COLO829 (cell line): ENCODE data around the gene DIP2C.
A peak's percentile ranks its signal among the peaks of the same experiment; 100 is the strongest.
"Not testable (repeated sequence)": the region's sequence is repeated elsewhere in the genome, so short reads cannot be mapped to it uniquely, and the experiment has no call there.

Experiments
- DNase-seq: peaks from one replicate; pipeline ENCODE4 v3.0.0; 2012; ENCODE audit warnings: low spot score

Gene DIP2C

DNA sequence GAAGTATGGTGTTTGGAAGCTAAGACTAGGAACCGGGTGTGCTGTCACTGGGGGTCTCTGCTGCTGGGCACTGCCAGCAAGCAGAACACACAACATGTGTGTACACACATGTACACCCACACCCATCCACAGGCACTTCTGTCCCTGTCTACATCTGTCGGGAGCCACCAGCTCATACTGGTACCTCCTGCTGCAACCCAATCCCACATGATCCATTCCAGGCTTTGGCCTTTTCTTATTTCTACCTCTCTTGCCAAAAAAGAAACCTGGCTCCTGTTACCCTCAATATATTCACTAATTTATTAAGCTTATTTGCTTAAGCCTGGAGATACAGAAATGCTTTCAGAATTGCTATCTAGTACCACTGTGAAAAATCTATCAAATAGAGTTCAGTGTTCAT is 246.0 kb downstream of the DIP2C start:
- DNase-seq: no peak

DNA sequence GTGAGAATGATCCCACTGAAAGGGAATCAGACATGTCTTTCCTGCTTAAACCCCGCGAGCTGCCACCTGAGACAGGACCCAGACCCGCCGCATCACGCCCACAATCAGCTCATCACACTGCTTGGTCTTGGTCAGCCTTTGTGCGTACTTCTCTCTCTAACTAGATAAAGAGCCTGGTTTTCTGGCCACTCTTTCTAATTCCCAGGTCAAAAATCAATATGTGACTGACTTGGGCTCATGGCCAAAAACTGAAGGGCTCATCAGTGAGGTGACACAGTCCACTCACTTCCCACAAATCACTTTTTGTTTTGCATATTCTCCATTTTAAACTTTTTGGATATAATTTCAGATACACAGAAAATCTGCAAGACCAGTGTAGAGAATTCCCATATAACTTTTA is 247.3 kb downstream of the DIP2C start:
- DNase-seq: no peak

DNA sequence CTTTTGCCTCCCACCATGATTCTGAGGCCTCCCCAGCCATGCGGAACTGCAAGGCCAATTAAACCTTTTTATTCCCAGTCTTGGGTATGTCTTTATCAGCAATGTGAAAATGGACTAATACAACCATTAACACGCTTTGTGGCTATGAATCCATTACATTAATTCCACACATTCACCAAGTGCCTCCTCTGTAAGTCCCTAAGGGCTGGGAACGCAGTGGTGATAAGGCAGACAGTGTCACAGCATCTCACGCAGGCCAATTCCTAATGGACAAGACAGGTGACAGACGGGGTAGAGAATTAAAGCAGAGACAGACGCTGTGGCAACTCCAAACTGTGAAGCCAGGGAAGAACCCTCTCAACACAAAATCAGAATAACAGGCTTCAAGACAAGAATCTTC is 247.8 kb downstream of the DIP2C start:
- DNase-seq: no peak

DNA sequence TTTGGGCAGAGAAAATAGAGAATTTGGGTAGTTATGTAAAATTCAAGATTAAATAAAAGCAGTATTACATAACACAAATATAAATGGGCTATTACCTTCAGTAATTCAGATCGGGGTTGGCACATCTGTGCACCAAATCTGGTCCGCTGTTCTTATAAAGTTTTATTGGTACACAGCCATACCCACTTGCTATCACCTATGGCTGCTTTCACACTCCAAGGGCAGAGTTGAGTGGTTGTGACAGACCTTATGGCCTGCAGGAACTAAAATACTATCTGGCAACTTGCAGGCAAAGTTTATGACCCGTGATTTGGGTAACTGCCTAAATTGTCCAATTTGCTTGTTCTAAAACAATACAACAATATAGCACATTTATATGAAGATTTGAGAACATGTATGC is 249.3 kb downstream of the DIP2C start:
- DNase-seq: no peak

GRCh38 chr10:437698-438490 is 251.6 kb downstream of the DIP2C start:
- DNase-seq: peak; percentile 14

DNA sequence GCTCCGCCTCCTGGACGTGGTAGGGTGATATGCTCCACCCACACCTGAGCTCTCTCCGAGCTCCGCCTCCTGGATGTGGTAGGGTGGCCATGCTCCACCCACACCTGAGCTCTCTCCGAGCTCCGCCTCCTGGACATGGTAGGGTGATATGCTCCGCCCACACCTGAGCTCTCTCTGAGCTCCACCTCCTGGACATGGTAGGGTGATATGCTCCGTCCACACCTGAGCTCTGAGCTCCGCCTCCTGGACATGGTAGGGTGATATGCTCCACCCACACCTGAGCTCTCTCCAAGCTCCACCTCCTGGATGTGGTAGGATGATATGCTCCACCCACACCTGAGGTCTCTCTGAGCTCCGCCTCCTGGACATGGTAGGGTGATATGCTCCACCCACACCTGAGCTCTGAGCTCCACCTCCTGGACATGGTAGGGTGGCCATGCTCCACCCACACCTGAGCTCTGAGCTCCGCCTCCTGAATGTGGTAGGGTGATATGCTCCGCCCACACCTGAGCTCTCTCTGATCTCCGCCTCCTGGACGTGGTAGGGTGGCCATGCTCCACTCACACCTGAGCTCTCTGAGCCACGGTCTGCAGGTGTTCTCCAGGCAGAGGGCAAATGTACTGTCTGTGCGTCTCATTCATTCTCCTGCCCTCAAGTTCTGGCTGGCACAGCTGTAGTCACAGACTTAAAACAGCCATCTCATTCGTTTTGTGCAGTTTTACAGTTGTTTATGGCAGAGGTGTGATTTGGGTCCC is 252.4 kb downstream of the DIP2C start:
- DNase-seq: no peak

- DNase-seq: no peak
Observed at GRCh38 chr10:436013-436697, 253.3 kb downstream of the DIP2C start.

GRCh38 chr10:435397-435796 is 254.1 kb downstream of the DIP2C start:
- DNase-seq: no peak

DNA sequence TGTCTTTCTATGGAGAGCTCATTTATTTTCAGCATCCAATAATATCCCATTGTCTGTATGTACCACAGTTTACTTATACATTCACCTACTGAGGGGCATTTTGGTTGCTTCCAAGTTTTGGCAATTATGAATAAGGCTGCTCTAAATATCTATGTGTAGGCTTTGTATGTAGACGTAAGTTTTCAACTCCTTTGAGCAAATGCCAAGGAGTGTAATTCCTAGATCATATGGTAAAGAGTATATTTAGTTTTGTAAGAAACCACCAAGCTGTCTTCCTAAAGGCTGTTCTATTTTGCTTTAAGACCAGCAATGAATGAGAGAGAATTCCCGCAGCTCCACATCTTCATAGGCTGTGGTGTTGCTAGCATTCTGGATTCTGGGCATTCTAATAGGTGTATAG is 259.8 kb downstream of the DIP2C start:
- no peak for DNase-seq

- no peak for DNase-seq
Observed at GRCh38 chr10:427761-428519, 261.5 kb downstream of the DIP2C start.

DNA sequence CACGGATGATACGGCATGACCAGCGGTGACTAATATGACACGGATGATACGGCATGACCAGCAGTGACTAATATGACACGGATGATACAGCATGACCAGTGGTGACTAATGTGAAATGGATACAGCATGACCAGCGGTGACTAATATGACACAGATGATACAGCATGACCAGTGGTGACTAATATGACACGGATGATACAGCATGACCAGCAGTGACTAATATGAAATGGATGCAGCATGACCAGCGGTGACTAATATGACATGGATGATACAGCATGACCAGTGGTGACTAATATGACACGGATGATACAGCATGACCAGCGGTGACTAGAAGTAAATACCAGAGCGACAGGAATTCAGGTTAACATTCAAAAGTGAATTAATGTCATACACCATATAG is 264.1 kb downstream of the DIP2C start:
- DNase-seq: not testable (repeated sequence)

- not testable (repeated sequence) for DNase-seq
Observed at GRCh38 chr10:424724-425123, 264.7 kb downstream of the DIP2C start.

DNA sequence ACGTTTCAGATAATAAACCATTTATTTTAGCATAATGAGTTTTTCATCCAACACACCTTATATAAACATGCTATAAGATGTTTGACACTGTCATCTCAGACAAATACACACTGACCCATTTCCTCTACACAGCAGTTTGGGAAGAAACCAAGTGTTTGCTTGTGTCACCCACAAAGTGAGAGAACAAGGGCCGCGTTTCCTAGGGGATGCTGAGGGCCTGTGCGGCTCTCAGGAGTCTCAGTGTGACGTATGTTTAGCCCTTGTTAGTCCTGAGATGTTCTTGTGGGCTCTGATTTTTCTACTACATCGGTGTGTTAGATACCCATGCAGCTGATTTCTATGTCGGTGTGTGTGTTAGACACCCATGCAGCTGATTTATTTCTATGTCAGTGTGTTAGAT is 266.3 kb downstream of the DIP2C start:
- DNase-seq: no peak

DNA sequence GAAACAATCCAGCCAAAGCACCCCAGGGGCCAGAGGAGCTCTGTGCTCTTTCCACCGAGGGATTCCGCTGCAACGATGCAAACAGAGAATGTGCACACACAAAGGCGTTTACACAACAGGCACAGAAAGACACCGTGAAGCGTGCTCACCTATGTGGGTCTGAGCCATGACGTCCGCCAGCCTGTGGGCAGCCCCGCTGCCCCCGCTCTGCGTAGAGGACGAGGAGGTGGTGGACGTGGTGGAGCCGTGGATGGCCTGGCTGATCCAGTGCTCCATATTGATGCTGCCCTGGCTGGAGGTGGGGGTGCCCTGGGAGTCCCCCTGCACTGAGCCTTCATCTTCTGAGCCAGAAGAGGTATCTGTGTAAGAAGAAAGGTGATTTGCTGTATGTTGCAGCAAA is 266.8 kb downstream of the DIP2C start:
- no peak for DNase-seq

- DNase-seq: no peak
Observed at GRCh38 chr10:422241-422640, 267.2 kb downstream of the DIP2C start.

DNA sequence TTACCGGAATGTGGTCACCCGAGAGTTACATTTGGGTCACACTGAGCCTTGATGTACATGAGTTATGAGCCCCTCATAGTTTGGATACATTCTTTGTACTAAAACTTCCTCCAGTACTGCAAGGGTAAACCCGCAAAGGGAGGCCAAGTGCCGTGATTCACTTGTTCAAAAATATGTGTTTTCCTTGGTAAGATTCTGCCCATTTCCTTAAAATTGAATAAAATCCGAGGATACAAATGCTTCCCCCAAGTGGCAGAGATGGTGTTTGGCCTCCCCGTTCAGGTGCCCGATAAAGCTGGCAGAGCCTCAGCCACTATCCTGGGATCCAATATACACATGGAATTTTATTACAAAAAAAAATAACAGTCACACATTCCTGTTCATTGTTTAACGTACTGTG is 268.3 kb downstream of the DIP2C start:
- no peak for DNase-seq

GRCh38 chr10:420154-421121 is 269.0 kb downstream of the DIP2C start:
- no peak for DNase-seq

DNA sequence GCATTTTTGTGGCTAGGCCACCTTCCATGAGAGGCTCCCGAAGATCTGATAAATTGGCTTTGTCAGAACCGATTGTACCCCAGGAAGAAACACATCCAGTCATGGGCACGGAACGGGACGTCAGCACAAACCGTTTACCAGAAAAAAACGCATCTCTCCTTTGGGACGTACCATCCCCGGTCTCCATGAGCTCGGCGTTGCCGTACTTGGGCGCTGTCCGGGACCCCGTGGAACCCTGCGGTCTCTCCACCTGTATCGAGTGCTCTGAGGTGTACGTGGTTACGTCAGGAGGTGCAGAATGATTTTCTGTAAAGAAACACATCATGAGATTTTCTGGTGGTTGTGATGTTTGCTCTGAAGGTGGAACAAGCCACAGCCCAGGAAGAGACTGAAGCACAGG is 270.6 kb downstream of the DIP2C start:
- no peak for DNase-seq

DNA sequence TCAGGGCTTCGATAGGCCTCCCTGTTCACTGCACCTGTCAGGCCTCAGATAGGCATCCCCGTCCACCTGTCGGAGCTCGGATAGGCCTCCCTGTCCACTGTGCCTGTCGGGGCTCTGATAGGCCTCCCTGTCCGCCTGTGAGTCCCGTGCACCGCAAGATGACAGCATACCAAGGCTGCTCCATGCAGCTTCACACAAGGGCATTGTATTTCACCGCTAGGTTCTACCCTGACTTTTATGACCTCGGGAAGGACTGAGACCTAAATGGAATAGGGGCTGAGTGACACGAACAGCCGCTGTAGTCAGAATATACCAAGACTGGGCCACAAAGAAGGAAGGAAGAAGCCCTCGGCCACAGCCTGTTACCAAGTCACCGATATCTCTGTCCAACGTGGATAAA is 271.2 kb downstream of the DIP2C start:
- no peak for DNase-seq

DNA sequence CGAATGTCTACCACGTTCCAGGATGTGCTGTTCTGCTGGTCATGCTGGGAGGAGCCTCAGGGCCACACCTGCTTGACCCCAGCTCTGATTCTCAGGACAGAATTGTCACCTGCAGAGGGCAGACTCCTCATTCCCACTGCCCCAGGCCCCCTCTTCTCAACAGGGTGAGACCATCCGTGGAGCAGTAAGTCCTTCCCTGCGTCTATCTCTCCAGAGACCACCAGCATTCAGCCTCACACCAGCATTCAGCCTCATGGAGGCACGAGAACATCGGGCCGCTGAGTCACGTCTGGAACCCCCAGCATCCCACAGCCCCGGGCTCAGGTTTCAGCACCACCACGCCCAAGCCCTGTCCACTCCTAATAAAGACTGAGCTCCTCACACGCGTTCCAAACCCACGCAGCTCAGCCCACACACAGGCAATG is 273.4 kb downstream of the DIP2C start:
- no peak for DNase-seq

DNA sequence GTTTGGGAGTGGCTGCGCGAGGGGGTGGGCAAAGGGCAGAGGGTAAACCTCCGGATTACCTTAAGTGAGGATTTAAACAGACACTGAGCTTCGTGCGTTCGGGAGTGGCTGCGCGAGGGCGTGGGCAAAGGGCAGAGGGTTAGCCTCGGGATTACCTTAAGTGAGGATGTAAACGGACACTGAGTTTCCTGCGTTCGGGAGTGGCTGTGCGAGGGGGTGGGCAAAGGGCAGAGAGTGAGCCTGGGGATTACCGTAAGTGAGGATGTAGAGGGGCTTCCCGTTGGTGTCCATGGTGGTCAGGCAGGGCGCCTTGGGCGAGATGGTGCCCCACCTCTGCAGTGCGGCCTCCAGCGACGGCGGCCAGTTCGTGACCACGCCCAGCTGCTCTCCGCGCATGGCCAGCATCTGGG is 275.8 kb downstream of the DIP2C start:
- no peak for DNase-seq
